GM23338 (cell line): ENCODE measurements around the gene FANCG.

Experiments used
- CTCF ChIP-seq, 2 experiments: fragments of 200-600 bp in 1 of 2; sonication (generic) in 1 of 2; conservative IDR thresholded peaks; 2 replicates each; pipeline versions ENCODE4 v1.5.1 to v1.6.1; 2016 to 2017; ENCODE audit warnings: antibody characterized with exemption in 2 of 2, low read depth in 2 of 2, mild to moderate bottlenecking in 2 of 2, moderate library complexity in 1 of 2
- EZH2 ChIP-seq: fragments of 200-600 bp; sonication (generic); IDR thresholded peaks from one replicate; pipeline ENCODE4 v1.8.0; 2017; ENCODE audit warnings: antibody characterized with exemption, mild to moderate bottlenecking, low read depth; ENCODE audit not compliant: unreplicated experiment
- POLR2AphosphoS5 ChIP-seq: IDR thresholded peaks from 2 replicates; pipeline ENCODE4 v1.6.1; 2016; ENCODE audit warnings: antibody characterized with exemption, low read depth
- ZNF331 ChIP-seq: fragments of 250-450 bp; sonication (Bioruptor Pico); IDR thresholded peaks from 2 replicates; pipeline ENCODE4 v1.5.0; 2020; ENCODE audit warnings: low read depth, mild to moderate bottlenecking, moderate library complexity

GRCh38 chr9:35026671-35027070 lies 53.1 kb downstream of the FANCG start:
- TF ChIP-seq CTCF (conservative IDR thresholded peaks at IDR 0.05; ENCODE audit: low read depth in 2 of 2) (no peak), ZNF331 (CRISPR knock-in tag) (no peak), EZH2 (no peak), POLR2AphosphoS5 (no peak)
